Fibroblast of lung (primary cell): Measurements from ENCODE around the gene FRY. TPM values are rescaled to one million over a fixed set of nuclear protein-coding genes. Genes with fewer than 3 reads are reported as not detected.

ENCODE experiments used
- DNase-seq, 2 donors: peaks; one replicate each; pipeline versions ENCODE4 v3.0.0 to v3.0.0-alpha.2; 2010; ENCODE audit warnings: low read depth in 2 of 2
- H2AFZ ChIP-seq: 2 replicates; pipeline ENCODE4 v1.5.1; 2012; ENCODE audit warnings: low read length, control low read depth, inconsistent platforms
- H3K27ac ChIP-seq: 2 replicates; pipeline ENCODE4 v1.5.1; 2011; ENCODE audit warnings: low read length, control low read depth; ENCODE audit not compliant: insufficient read depth
- H3K27me3 ChIP-seq: 2 replicates; pipeline ENCODE4 v1.5.1; 2011; ENCODE audit warnings: mild to moderate bottlenecking, low read length; ENCODE audit not compliant: control insufficient read depth, insufficient read depth
- H3K36me3 ChIP-seq: 2 replicates; pipeline ENCODE4 v1.5.1; 2011; ENCODE audit warnings: low read length; ENCODE audit not compliant: control insufficient read depth, insufficient read depth
- H3K4me1 ChIP-seq: 2 replicates; pipeline ENCODE4 v1.5.1; 2011; ENCODE audit warnings: low read length; ENCODE audit not compliant: control insufficient read depth, insufficient read depth; ENCODE audit errors: extremely low read depth
- H3K4me2 ChIP-seq: 2 replicates; pipeline ENCODE4 v1.5.1; 2011; ENCODE audit warnings: low read length, control low read depth; ENCODE audit not compliant: insufficient read depth; ENCODE audit errors: extremely low read depth
- H3K4me3 ChIP-seq, 4 experiments: fragments of 200-600 bp in 1 of 4; sonication (generic) in 1 of 4; replicated peaks in 1 of 4; 2 replicates each; pipeline ENCODE4 v1.5.1; 2011 to 2016; ENCODE audit warnings: low read length in 4 of 4, low read depth in 3 of 4, mild to moderate bottlenecking in 3 of 4, control low read depth in 2 of 4, inconsistent platforms in 1 of 4, mixed read lengths in 1 of 4; ENCODE audit not compliant: insufficient read depth in 1 of 4; ENCODE audit errors: control extremely low read depth in 1 of 4
- H3K79me2 ChIP-seq: 2 replicates; pipeline ENCODE4 v1.5.1; 2012; ENCODE audit warnings: mild to moderate bottlenecking, low read length, inconsistent platforms; ENCODE audit not compliant: control insufficient read depth, insufficient read depth
- H3K9ac ChIP-seq: 2 replicates; pipeline ENCODE4 v1.5.1; 2011; ENCODE audit warnings: mild to moderate bottlenecking, low read length, control low read depth; ENCODE audit not compliant: insufficient read depth
- H3K9me3 ChIP-seq: 2 replicates; pipeline ENCODE4 v1.5.1; 2012; ENCODE audit warnings: low read depth, low read length; ENCODE audit not compliant: control insufficient read depth, insufficient read depth
- H4K20me1 ChIP-seq: 2 replicates; pipeline ENCODE4 v1.5.1; 2011; ENCODE audit warnings: low read length; ENCODE audit not compliant: control insufficient read depth, insufficient read depth; ENCODE audit errors: extremely low read depth
- CTCF ChIP-seq, 2 donors: IDR thresholded peaks in 1 of 2; conservative IDR thresholded peaks in 1 of 2; 1 replicate in 1 of 2; 2 replicates in 1 of 2; pipeline ENCODE4 v1.5.1; 2011 to 2012; ENCODE audit warnings: low read length in 2 of 2, control low read depth in 1 of 2, inconsistent platforms in 1 of 2, low read depth in 1 of 2, mild to moderate bottlenecking in 1 of 2
- EZH2 ChIP-seq: IDR thresholded peaks from 2 replicates; pipeline ENCODE4 v1.5.1; 2012; ENCODE audit warnings: low read length, control low read depth, mild to moderate bottlenecking; ENCODE audit errors: missing control alignments
- polyA plus RNA-seq, 2 donors: library from polyadenylated mRNA; depleted of rRNA in 1 of 2; stranded (reverse) in 1 of 2; unstranded in 1 of 2; fragments of >200 nt; gene quantifications; 2 replicates each; pipeline ENCODE4 v1.2.1, GENCODE V29; 2011 to 2012; ENCODE audit warnings: missing spikeins in 1 of 2
- total RNA-seq: library from RNA; depleted of rRNA; stranded (reverse); fragments of >200 nt; gene quantifications from 2 replicates; pipeline ENCODE4 v1.2.1, GENCODE V29; 2014

FRY gene
- total and polyA plus RNA-seq, 2 donors (not counting 1 experiment from before 2014, with no cell fraction given) = 8.8 to 18.3 TPM

- Histone ChIP-seq H4K20me1 (no peaks in the 10 kb centered on the region), H3K9ac (no peak overlapping the region), H3K9me3 (no peaks in the 10 kb centered on the region), H3K27me3 (no peaks in the 10 kb centered on the region), H3K4me2 (no peak overlapping the region), H3K79me2 (no peaks in the 10 kb centered on the region), H3K4me3 (no peak overlapping the region), H3K4me1 (peaks cover 16% of the 10 kb centered on the region), H3K27ac (no peak overlapping the region), H2AFZ (no peak overlapping the region), H3K36me3 (peaks cover 5% of the 10 kb centered on the region)
- TF ChIP-seq EZH2 = no peak
- no peak for TF ChIP-seq CTCF (conservative IDR thresholded peaks at IDR 0.05 in 1 of 2, IDR thresholded peaks at IDR 0.05 in 1 of 2; ENCODE audit: low read depth in 1 of 2, low read length in 2 of 2)
- DNase-seq = peak; percentile 31 to 47
Measured at GRCh38 chr13:32214071-32214470, 182.5 kb downstream of the FRY start.

- no peak for DNase-seq
Measured at GRCh38 chr13:32216281-32216680, 184.7 kb downstream of the FRY start.

GRCh38 chr13:32222046-32222676 lies 190.6 kb downstream of the FRY start:
- H2AFZ ChIP-seq = no peak overlapping the region
- no peaks in the 10 kb centered on the region for H3K9me3 ChIP-seq
- no peaks in the 10 kb centered on the region for H3K79me2 ChIP-seq
- TF ChIP-seq CTCF (conservative IDR thresholded peaks at IDR 0.05 in 1 of 2, IDR thresholded peaks at IDR 0.05 in 1 of 2; ENCODE audit: low read depth in 1 of 2, low read length in 2 of 2) (no peak), EZH2 (no peak)
- no peak overlapping the region for H3K4me2 ChIP-seq
- H3K27me3 ChIP-seq = no peaks in the 10 kb centered on the region
- no peak for DNase-seq
- H3K4me3 ChIP-seq = no peak overlapping the region
- no peak overlapping the region for H3K9ac ChIP-seq
- H3K4me1 ChIP-seq = peaks cover 18% of the 10 kb centered on the region
- H3K36me3 ChIP-seq = peaks cover 1% of the 10 kb centered on the region
- H4K20me1 ChIP-seq = no peaks in the 10 kb centered on the region
- H3K27ac ChIP-seq = no peak overlapping the region

More at GRCh38 chr13:32216281-32216680, 184.7 kb downstream of the FRY start:
- Histone ChIP-seq H3K36me3 (peaks cover 5% of the 10 kb centered on the region), H3K79me2 (no peaks in the 10 kb centered on the region), H3K4me1 (peaks cover 11% of the 10 kb centered on the region), H3K27ac (no peak overlapping the region), H4K20me1 (no peaks in the 10 kb centered on the region), H3K9me3 (no peaks in the 10 kb centered on the region), H3K4me3 (no peak overlapping the region), H3K27me3 (no peaks in the 10 kb centered on the region), H3K9ac (no peak overlapping the region), H2AFZ (no peak overlapping the region), H3K4me2 (no peak overlapping the region)
- TF ChIP-seq CTCF (conservative IDR thresholded peaks at IDR 0.05 in 1 of 2, IDR thresholded peaks at IDR 0.05 in 1 of 2; ENCODE audit: low read depth in 1 of 2, low read length in 2 of 2) = no peak
- no peak for TF ChIP-seq EZH2
